Measurements from ENCODE around the gene PPIL4.

PPIL4 gene

GRCh38 chr6:149560736-149561135 is 14.9 kb upstream of the PPIL4 start:
- DNase-seq (ENCODE audit: low read depth): no peak
- no peak overlapping the region for H3K4me3 ChIP-seq (ENCODE audit: low read depth, low read length)
- TF ChIP-seq CTCF (IDR thresholded peaks at IDR 0.05; ENCODE audit: low read depth, low read length, missing control alignments): peak; percentile 63

- DNase-seq (ENCODE audit: low read depth): no peak
- H3K4me3 ChIP-seq (ENCODE audit: low read depth, low read length): no peak overlapping the region
- TF ChIP-seq CTCF (IDR thresholded peaks at IDR 0.05; ENCODE audit: low read depth, low read length, missing control alignments): no peak
These were observed 13.5 kb upstream of the PPIL4 start for GRCh38 chr6:149559389-149559788.

GRCh38 chr6:149558029-149558428 is 12.2 kb upstream of the PPIL4 start:
- no peak overlapping the region for H3K4me3 ChIP-seq (ENCODE audit: low read depth, low read length)
- DNase-seq (ENCODE audit: low read depth): no peak
- TF ChIP-seq CTCF (IDR thresholded peaks at IDR 0.05; ENCODE audit: low read depth, low read length, missing control alignments): no peak

- no peak for TF ChIP-seq CTCF (IDR thresholded peaks at IDR 0.05; ENCODE audit: low read depth, low read length, missing control alignments)
- no peak for DNase-seq (ENCODE audit: low read depth)
- H3K4me3 ChIP-seq (ENCODE audit: low read depth, low read length): no peak overlapping the region
These were observed 6.1 kb upstream of the PPIL4 start for GRCh38 chr6:149551920-149552319.

- DNase-seq (ENCODE audit: low read depth): no peak
- TF ChIP-seq CTCF (IDR thresholded peaks at IDR 0.05; ENCODE audit: low read depth, low read length, missing control alignments): no peak
- H3K4me3 ChIP-seq (ENCODE audit: low read depth, low read length): peak overlapping the region; percentile 95
These were observed 537 bp downstream of the PPIL4 start for GRCh38 chr6:149545258-149545753.

GRCh38 chr6:149544646-149545257 is 1.1 kb downstream of the PPIL4 start:
- DNase-seq (ENCODE audit: low read depth): no peak
- peak overlapping the region; percentile 95 for H3K4me3 ChIP-seq (ENCODE audit: low read depth, low read length)
- no peak for TF ChIP-seq CTCF (IDR thresholded peaks at IDR 0.05; ENCODE audit: low read depth, low read length, missing control alignments)

DNA sequence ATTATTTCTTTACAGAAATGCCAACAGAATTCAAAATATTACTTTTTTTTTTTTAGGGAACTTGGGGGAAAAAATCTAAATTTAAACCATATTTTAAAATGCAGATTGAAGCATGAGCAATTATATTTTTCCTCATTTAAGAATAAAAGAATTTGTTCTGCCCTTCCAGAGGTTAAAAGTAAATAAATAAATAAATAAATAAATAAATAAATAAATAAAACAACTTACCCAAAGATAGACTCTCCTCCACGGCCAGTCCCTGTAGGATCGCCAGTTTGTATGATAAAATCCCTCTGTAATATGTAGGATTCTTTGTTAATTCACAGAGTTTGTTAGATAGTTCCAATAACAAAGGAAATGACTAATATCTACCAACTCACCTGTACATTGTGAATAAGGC is 4.7 kb downstream of the PPIL4 start:
- TF ChIP-seq CTCF (IDR thresholded peaks at IDR 0.05; ENCODE audit: low read depth, low read length, missing control alignments): no peak
- H3K4me3 ChIP-seq (ENCODE audit: low read depth, low read length): no peak overlapping the region
- DNase-seq (ENCODE audit: low read depth): no peak

All from GM12864 (cell line).